HG03280 (cell line): ENCODE results near the gene FAM107B.
"Not testable (repeated sequence)": the region's sequence is repeated elsewhere in the genome, so short reads cannot be mapped to it uniquely, and the experiment has no call there.

Experiments
- ATAC-seq: cut with Tn5 transposase; IDR thresholded peaks from one replicate; pipeline ENCODE4 v1.9.1; 2021; ENCODE audit warnings: mild to moderate bottlenecking, moderate library complexity; ENCODE audit not compliant: unreplicated experiment

FAM107B gene

DNA sequence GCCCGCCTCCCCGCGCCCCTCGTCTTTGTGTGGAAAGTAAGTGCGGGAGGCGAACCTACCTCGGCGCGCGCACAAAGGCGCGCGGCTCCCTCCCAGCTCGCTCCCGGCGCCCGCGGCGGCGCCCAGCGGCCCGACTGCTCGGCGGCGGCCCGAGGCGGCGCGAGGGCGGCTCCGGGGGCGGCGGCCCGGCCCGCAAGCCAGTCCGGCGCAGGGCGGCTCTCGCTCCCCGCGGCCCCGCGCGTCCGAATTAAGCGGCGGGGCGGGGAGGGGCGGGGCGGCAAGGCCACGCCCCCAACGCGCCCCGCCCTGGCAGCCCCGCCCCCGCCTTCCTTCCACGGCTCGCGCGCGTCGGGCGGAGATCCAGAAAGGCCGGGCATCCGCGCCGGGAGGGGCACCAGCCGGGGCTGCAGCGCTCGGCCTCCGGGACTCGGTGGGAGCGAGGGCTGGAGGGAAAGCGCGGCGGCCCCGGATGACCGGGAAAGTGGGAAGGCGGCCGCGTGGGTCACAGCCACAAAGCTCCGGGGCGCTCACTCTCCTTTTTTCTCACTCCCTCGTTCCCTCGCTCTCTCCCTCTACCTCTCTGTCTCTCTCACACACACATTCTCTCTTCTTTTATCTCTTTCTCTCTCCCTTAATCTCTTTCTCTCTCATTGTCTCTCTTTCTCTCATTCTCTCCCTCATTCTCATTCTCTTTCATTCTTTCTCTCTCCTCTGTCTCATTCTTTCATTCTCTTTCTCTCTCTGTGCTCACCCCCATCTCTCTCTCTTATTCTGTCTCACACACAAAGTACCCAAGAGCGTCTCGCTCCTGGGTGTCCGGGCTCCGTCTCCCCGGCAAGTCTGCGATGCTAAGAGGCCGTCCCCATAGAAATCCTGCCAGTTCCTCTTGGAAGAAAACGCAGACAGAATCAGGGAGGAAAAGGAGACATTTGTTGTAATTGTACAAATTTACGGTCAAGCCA, 170.2 kb downstream of the FAM107B start:
- ATAC-seq = peak; percentile 58

DNA sequence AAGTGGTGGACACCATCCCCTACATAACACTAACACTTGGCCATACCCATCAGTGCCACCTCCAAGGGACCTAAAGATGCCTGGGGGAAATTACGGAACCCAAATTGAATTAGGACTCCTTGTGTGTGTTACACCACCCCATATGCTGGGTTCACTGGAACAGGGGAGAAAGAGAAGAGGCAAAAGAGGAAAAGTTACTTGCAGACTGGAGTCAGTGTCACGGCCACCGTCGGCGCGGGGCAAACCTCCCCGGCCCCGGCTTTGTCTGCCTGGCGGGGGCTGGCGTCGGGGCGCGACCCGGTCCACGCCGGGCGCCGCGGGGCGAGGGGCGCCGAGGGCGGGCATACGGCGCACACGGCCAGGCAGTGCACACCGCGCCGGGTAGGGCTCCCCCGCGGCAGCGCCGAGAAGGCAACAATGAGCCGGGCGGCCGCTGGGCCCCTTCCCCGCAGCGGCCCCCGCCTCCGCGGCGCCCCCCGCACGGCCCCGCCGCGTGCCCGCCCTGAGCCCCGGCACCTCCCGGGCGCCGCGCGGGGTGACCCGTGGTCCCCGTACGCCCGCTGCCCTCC, 171.1 kb downstream of the FAM107B start:
- ATAC-seq = peak; percentile 26

DNA sequence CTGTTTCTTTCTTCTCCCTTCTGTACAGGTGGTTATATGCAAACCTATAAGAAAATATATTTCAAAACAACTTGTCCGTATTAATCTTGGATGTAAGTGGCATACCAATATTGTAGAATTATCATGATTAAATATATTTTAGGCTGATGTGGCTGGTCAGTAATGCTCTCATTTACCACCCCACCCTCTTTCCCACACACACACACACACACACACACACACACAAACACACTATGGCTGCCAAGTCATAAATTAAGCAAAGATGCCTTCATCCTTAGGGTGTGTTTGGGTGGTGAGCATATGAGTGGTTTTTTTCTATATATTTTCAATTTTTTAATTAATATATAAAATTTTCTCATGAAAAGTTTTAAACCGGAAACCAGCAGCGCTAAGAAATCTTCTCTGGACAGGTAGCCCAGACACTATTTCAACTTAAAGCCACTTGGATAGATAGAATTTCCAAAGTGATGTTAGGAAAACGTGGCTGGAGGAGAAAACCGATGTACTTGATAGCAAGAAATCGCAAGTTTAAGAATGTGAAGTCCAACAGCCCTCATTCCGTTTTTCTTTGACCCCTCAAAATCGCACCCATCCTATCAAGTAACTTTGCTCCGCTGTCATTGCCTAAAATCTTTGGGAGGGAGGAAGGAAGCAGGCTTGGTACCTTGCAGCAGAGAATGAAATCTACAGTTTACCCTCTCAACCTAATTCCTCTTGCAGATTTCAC, 171.7 kb downstream of the FAM107B start:
- ATAC-seq = no peak

DNA sequence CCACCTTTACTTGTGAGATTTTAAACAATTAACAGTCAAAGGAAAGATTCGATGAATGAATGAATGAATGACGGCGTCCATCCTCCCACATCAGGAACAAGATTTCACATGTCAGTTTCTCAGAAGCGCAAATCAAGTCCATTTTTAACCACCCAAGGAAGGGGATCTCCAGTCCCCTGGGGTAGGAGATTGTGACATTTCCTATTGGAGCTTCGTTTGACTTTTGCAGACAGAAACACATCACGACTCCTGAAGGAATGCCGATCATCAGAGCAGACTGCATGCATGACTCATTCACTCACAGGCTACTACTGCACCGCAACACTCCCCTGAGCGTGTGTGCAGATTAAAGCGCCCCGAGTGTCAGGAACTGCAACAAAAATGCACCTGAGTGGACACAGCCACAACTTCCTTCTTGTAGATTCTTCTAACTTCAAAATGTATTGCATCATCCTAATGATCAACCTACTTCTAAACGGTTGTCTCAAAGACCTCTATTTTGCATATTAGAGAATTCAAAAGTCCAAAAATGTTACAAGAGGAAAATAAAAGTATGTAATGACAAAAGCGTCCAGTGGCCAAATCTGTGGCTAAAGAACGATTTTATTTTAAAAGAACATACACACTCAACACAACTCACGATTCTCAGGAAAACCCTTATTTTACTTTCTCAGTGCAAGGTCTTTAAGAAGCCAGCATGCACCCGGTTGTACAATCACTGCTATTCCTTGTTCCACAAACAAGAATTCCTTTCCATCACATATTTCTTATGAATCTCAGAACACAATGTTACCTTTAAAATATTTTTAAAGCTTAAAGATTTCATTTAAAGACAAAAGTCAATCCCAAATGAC, 172.6 kb downstream of the FAM107B start:
- peak; percentile 33 for ATAC-seq

DNA sequence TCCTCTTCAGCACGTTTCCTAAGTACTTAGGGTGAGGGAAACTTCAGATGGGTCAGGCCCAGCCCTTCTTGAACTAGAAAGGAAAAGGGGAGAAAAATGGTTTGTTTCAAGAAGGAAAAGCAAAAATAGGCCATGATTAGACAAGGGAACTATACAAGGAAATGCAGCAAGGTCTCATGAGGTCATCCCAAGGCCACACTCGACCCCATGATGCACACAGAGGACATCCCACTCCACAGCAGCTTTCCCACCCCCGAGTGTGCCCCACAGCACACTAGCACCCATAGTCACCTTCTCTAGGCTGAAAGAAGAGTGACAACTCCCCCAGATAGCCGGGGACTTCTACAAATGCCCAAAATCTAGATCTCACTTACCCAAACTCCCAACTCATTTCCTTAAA, 173.4 kb downstream of the FAM107B start:
- ATAC-seq = no peak

DNA sequence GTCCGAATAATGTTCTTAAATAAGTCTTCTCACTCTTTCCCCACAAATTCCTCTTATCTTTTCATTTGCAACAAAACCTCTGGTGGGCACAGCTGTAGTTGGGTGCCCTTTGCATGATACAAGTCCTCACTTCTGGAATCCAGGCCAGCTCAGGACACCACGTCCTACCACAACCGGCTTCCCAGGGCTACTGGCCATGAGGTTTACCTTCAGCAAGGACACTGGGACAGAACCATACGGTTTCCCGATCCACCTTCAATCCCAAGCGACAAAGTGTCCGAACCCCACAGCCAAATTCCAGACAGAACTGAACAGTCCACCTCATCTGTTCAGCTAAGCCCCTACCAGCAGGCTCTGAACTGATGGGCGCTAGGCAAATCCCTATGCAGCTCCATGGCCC, 174.6 kb downstream of the FAM107B start:
- ATAC-seq = no peak

DNA sequence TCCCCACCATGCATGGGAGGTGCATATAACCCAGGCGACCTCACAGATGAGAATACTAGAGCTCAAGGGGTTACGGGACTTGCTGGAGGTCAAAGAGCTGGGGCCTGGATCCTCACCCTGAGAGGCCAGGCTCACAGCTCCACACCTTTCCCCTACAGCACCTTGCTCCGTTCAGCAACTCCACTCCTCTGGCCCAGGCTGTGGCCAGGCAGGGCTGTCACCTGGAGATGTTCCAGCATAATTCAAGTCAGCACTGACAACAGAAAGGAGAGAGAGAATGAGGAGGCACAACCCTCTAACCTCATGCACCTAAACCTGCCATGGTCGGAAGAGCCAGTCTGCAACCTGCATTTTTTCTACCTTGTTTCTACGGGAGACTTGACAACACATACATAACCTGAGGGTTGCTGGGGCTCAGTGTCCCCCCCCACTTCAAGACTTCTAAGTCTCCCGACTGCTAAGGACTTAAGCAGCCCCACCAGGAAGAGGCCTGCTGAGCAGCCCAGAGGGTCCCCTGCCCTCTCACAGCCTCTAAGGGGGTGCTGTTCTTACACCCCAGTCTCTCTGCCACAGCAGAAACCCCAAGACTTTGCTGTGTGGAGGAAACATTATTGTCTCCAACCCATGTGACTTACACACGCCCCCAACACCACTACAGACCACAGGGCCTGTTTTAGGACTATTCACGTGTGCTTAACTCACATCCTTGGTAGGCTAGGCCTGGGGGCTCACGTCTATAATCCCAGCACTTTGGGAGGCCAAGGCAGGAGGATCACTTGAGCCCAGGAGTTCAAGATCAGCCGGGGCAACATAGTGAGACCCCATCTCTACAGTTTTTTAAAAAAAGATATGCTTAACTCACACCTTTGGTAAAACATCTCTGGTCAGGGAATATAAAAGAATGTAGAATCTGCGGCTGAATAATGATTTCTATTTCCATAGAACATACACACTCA, 175.6 kb downstream of the FAM107B start:
- no peak for ATAC-seq

DNA sequence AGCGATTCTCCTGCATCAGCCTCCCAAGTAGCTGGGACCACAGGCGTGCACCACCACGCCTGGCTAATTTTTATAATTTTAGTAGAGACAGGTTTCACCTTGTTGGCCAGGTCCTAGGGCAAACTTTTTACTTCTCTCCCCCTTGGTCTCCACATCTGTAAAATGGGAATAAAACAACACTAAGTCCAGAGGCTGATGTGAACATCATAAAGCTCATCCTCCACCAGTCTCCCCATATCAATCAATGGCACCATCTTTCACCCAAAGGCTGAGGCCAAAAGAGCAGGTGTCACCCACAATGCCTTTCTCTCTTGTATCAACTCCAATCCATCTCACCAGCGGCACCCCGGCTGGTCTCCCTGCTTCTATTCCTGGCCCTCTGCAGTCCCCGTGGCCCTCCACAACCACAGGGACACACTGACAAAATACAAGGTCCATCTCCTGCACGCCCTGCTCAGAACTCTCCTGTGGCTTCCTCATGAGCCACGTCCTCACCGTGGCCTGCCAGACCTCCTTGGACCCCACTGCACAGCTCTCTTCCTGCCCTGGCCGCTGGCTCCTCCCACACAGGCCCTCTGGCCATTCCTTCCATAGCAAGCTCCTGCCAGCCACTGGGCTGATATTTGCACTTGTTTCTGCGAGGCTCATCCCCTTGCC, 179.0 kb downstream of the FAM107B start:
- ATAC-seq = no peak

DNA sequence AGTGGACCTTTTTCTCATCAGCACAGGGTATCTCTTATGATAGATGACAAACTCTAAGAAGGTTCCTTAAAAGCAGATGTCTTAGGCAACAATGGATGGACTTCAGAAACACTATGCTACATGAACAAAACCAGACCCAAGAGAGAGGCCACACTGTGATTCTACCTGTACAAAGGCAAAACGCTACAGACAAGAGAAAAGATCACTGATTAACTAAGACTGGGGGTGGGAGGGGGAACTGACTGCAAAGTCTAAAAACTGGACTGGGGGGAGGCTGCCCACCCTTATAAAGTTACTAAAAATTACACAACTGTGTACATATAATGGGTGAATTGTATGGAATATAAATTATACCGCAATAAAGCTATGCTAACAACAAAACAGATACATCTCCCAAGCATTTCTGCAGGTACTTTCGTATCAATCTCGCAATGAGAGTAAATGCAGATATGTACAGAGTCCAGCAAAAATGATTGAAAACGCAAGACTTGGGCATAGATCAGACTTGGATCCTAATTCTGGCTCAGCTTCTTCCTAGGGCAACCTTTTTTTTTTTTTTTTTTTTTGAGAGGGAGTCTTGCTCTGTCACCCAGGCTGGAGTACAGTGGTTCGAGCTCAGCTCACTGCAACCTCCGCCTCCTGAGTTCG, 179.7 kb downstream of the FAM107B start:
- no peak for ATAC-seq

DNA sequence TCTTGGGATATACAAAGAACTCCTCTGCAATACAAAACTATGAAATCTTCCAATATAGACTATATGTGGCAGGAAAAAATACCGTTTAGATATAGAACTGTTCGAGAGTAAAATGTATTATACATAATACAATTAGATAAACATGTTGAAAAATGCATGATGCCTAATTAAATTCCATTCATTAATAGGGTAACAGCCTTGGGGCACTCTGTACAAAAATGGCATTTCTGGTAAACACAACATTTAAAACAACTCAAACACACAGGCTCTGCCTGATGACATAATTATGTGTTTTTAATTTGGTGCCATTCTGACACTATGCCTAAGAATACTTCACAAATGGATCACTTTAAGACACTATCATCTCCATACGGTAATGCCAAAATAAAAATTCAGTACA, 180.9 kb downstream of the FAM107B start:
- no peak for ATAC-seq

DNA sequence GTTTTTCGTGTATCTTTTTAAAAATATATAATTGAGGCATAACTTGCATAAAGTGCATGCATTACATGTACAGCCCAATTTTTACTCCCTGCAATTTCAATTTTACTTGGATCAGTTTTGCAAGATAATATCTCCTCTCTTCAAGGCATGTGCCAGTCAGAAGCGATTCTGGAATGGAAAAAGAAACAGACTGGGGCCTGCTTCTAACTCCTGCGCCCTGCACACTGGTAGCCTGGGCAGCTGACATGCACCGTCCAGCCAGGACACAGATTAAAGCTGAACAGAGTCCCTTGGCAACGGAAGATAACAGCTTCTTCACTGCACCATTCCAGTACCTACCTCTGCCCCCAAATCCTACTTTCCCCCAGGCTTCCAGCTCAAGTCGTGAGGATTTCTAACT, 182.1 kb downstream of the FAM107B start:
- no peak for ATAC-seq

DNA sequence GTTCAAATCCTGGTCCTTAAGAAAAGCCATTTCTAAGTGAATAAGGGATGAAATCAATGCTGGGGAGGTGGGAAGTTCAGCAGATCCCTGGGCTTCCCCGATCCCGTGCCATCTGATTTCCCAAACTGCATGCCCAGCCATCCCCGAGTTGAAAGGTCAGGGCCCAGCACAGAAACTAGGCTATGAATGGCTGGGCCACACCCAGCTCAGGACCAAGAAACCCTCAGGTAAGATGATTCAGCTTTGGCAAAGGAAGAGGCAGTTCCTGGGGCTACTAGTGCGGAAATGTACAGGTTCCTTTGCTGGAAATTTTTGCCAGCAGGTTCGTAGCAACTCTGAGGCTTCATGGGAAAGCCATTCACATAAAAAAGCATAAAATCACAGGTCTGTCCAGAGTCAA, 182.7 kb downstream of the FAM107B start:
- ATAC-seq = no peak

DNA sequence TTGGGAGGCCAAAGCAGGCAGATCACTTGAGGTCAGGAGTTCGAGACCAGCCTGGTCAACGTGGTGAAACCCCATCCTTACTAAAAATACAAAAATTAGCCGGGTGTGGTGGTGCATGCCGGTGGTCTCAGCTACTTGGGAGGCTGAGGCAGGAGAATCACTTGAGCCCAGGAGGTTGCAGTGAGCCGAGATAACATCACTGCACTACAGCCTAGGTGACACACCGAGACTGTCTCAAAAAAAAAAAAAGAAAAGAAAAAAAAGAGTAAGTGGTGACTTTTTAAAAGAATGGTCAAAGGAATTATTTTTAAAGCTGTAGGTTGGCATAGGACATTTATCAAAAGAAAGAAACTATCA, 185.8 kb downstream of the FAM107B start:
- not testable (repeated sequence) for ATAC-seq

DNA sequence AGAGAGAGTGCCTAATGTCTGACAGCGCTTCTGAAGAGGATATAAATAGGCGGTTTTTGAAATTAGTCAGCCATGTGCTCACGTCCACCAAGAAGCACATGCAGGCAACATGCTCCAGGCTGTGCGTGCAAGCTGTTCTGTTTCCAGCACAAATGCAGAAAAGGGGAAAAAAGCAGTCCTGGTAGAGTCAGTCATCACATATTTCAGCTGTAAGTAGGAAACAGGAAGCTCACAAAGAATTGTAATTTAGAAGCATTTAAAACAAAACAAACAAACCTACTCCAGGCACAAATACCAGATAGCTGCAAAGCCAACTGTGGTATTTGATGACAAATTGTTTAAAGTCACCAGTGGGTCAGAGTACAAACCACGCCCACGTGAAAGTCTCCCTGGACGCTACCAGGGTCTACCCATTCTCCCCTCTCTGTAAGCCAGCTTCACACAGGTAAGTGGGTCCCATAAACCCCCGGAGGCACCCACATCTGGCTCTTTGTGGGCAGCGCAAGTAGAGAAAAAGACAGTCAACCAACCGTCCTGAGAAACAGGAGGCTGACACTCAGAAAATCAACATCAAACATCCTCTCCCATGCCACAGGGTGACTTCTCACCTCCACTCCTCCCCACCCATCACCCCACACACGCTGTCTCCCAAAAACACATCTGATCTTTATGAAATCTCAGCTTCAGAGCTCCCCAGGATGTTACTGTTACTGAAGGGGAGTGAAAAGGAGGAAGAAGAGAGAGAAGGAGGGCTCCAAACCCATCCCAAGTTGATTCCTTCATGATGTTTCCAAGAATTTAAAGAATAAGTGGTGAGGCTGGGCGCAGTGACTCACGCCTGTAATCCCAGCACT, 186.4 kb downstream of the FAM107B start:
- ATAC-seq = peak; percentile 53

DNA sequence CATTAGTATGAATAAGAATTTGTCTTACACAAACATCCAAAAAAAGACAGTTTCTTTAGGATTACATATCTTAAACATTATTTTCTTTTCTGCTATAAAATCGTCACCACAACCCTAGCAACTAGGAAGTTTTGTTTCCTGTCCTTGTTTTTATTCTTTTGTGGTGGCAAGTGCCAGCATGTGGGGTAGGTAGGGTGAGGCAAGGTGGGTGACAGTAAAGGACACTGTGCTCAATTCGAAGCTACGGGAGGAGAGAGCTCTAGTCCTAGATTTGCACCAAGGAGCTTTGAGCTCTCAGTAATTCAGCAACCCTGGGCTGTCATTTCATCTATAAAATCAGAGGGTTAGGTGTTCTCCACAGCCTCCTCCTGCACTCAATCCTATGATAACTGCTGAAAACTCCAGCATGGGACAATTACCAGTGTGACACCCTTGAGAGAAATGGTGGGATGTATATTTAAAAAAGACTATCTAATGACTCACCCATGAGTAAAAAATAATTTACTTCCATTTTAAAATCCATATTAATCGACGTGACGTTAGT, 187.1 kb downstream of the FAM107B start:
- ATAC-seq = no peak

DNA sequence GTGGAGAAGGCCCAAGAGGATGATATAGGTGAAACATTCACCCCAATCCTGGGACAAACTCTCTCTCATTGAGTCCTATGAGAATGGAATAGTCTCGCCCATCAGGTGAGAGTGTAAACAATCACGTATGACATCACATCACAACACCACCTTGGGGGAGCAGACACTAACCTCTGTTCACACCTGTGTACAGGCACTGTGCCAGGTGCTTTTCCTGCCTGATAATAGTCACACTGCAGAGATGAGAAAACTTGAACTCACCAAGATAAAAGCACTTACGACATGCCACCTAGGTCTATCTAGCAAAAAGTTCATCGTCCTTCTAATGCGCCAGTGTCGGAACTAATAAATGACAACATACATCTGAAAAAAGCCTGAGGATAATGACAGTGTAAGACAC, 187.8 kb downstream of the FAM107B start:
- ATAC-seq = no peak
